Measurements from ENCODE around the gene APPBP2. TPM values are rescaled to one million over a fixed set of nuclear protein-coding genes. Genes with fewer than 3 reads are reported as not detected.
"Not testable (repeated sequence)": the region's sequence is repeated elsewhere in the genome, so short reads cannot be mapped to it uniquely, and the experiment has no call there.

The APPBP2 gene
- total RNA-seq, 1 experiment from 2014 or later: 33.1 TPM

- H3K27ac Mint-ChIP-seq (ENCODE audit: low read depth, unreplicated experiment): no peak overlapping the region
- no TSS peak for BruUV-seq (replicated peaks)
- CTCF ChIA-PET: interaction anchor here (1.7 kb wide), 1 partner anchor 10 kb away, joined by 5 read pairs; no protein-coding TSS in a partner anchor
- TF ChIP-seq CTCF (IDR thresholded peaks at IDR 0.05; ENCODE audit: unreplicated experiment): no peak
- H3K36me3 Mint-ChIP-seq (ENCODE audit: insufficient read depth, unreplicated experiment): peaks cover 6% of the 10 kb centered on the region
- no peak for DNase-seq (ENCODE audit: unreplicated experiment)
- H3K27me3 Mint-ChIP-seq (ENCODE audit: insufficient read depth, unreplicated experiment): no peaks in the 10 kb centered on the region
- H3K4me1 Mint-ChIP-seq (ENCODE audit: insufficient read depth, unreplicated experiment): no peaks in the 10 kb centered on the region
- no peak overlapping the region for H3K4me3 Mint-ChIP-seq (ENCODE audit: unreplicated experiment)
- intact Hi-C loops (cut with micrococcal nuclease): no loop called here
- POLR2A ChIA-PET: interaction anchor here (0.6 kb wide), 1 partner anchor 42 kb away, joined by 3 read pairs; no protein-coding TSS in a partner anchor
- H3K9me3 Mint-ChIP-seq (ENCODE audit: unreplicated experiment): no peaks in the 10 kb centered on the region
Measured at GRCh38 chr17:60559659-60559994, 33.6 kb upstream of the APPBP2 start.

GRCh38 chr17:60557805-60558204 lies 31.8 kb upstream of the APPBP2 start:
- no TSS peak for BruUV-seq (replicated peaks)
- intact Hi-C loops (cut with micrococcal nuclease): no loop called here
- H3K4me1 Mint-ChIP-seq (ENCODE audit: insufficient read depth, unreplicated experiment): no peaks in the 10 kb centered on the region
- DNase-seq (ENCODE audit: unreplicated experiment): peak; percentile 30
- peaks cover 6% of the 10 kb centered on the region for H3K36me3 Mint-ChIP-seq (ENCODE audit: insufficient read depth, unreplicated experiment)
- no peak for TF ChIP-seq CTCF (IDR thresholded peaks at IDR 0.05; ENCODE audit: unreplicated experiment)
- ChIA-PET CTCF (interaction anchor here (1.1 kb wide), 1 partner anchor 12 kb away, joined by 4 read pairs; no protein-coding TSS in a partner anchor), POLR2A (interaction anchor here (1.8 to 2.0 kb wide), 2 partner anchors 31 to 42 kb away, joined by 5 read pairs; partner anchors contain the start of genes APPBP2 and PPM1D)
- H3K4me3 Mint-ChIP-seq (ENCODE audit: unreplicated experiment): no peak overlapping the region
- no peaks in the 10 kb centered on the region for H3K9me3 Mint-ChIP-seq (ENCODE audit: unreplicated experiment)
- H3K27ac Mint-ChIP-seq (ENCODE audit: low read depth, unreplicated experiment): no peak overlapping the region
- no peaks in the 10 kb centered on the region for H3K27me3 Mint-ChIP-seq (ENCODE audit: insufficient read depth, unreplicated experiment)

- POLR2A ChIA-PET: no interaction called here
- Mint-ChIP-seq H3K4me1 (ENCODE audit: insufficient read depth, unreplicated experiment) (no peaks in the 10 kb centered on the region), H3K36me3 (ENCODE audit: insufficient read depth, unreplicated experiment) (peaks cover 6% of the 10 kb centered on the region), H3K27me3 (ENCODE audit: insufficient read depth, unreplicated experiment) (no peaks in the 10 kb centered on the region), H3K4me3 (ENCODE audit: unreplicated experiment) (no peak overlapping the region), H3K27ac (ENCODE audit: low read depth, unreplicated experiment) (no peak overlapping the region), H3K9me3 (ENCODE audit: unreplicated experiment) (no peaks in the 10 kb centered on the region)
- CTCF ChIA-PET: interaction anchor here (2.9 kb wide), 1 partner anchor 14 kb away, joined by 15 read pairs; no protein-coding TSS in a partner anchor
- intact Hi-C loops (cut with micrococcal nuclease): no loop called here
- DNase-seq (ENCODE audit: unreplicated experiment): no peak
- BruUV-seq (replicated peaks): no TSS peak
- TF ChIP-seq CTCF (IDR thresholded peaks at IDR 0.05; ENCODE audit: unreplicated experiment): no peak
Measured at GRCh38 chr17:60555786-60556185, 29.7 kb upstream of the APPBP2 start.

- ChIA-PET CTCF (interaction anchor here (2.9 kb wide), 1 partner anchor 15 kb away, joined by 15 read pairs; no protein-coding TSS in a partner anchor), POLR2A (interaction anchor here (0.7 to 1.5 kb wide), 8 partner anchors 19 to 47 kb away, joined by 3 to 8 read pairs (median 3); partner anchors contain the start of genes APPBP2 and PPM1D)
Measured at GRCh38 chr17:60554377-60554788, 28.3 kb upstream of the APPBP2 start.

GRCh38 chr17:60552255-60552654 lies 26.2 kb upstream of the APPBP2 start:
- H3K4me1 Mint-ChIP-seq (ENCODE audit: insufficient read depth, unreplicated experiment); POLR2A ChIA-PET; CTCF ChIA-PET: not testable (repeated sequence)

More at GRCh38 chr17:60554377-60554788, 28.3 kb upstream of the APPBP2 start:
- no peak overlapping the region for H3K4me3 Mint-ChIP-seq (ENCODE audit: unreplicated experiment)
- H3K9me3 Mint-ChIP-seq (ENCODE audit: unreplicated experiment): no peaks in the 10 kb centered on the region
- H3K4me1 Mint-ChIP-seq (ENCODE audit: insufficient read depth, unreplicated experiment): no peaks in the 10 kb centered on the region
- no TSS peak for BruUV-seq (replicated peaks)
- no peaks in the 10 kb centered on the region for H3K27me3 Mint-ChIP-seq (ENCODE audit: insufficient read depth, unreplicated experiment)
- intact Hi-C loops (cut with micrococcal nuclease): no loop called here
- peak overlapping the region; percentile 67 for H3K27ac Mint-ChIP-seq (ENCODE audit: low read depth, unreplicated experiment)
- no peak for TF ChIP-seq CTCF (IDR thresholded peaks at IDR 0.05; ENCODE audit: unreplicated experiment)
- peak; percentile 83 for DNase-seq (ENCODE audit: unreplicated experiment)
- H3K36me3 Mint-ChIP-seq (ENCODE audit: insufficient read depth, unreplicated experiment): peaks cover 6% of the 10 kb centered on the region

More at GRCh38 chr17:60552255-60552654, 26.2 kb upstream of the APPBP2 start:
- H3K36me3 Mint-ChIP-seq (ENCODE audit: insufficient read depth, unreplicated experiment); intact Hi-C loops (cut with micrococcal nuclease); H3K27ac Mint-ChIP-seq (ENCODE audit: low read depth, unreplicated experiment); H3K27me3 Mint-ChIP-seq (ENCODE audit: insufficient read depth, unreplicated experiment); H3K4me3 Mint-ChIP-seq (ENCODE audit: unreplicated experiment); BruUV-seq (replicated peaks); DNase-seq (ENCODE audit: unreplicated experiment); H3K9me3 Mint-ChIP-seq (ENCODE audit: unreplicated experiment): not testable (repeated sequence)

All from MCF 10A (cell line).